22Rv1 (cell line): Measurements from ENCODE around the gene PRSS21.
A peak's percentile ranks its signal among the peaks of the same experiment; 100 is the strongest.

Experiments used
- H3K27ac ChIP-seq: fragments of 450-650 bp; 2 replicates; pipeline ENCODE4 v1.5.1; 2017
- ZFX ChIP-seq: fragments of 450-650 bp; IDR thresholded peaks from 2 replicates; pipeline ENCODE4 v1.6.1; 2017; ENCODE audit warnings: antibody characterized with exemption, borderline replicate concordance
- TF ChIP-seq, protein P1 (sequence below): fragments of 450-650 bp; IDR thresholded peaks from 2 replicates; pipeline ENCODE4 v1.5.1; 2017; ENCODE audit warnings: mild to moderate bottlenecking

The PRSS21 gene

GRCh38 chr16:2782583-2783351 is 34.3 kb upstream of the PRSS21 start:
- TF ChIP-seq, protein P1, sequence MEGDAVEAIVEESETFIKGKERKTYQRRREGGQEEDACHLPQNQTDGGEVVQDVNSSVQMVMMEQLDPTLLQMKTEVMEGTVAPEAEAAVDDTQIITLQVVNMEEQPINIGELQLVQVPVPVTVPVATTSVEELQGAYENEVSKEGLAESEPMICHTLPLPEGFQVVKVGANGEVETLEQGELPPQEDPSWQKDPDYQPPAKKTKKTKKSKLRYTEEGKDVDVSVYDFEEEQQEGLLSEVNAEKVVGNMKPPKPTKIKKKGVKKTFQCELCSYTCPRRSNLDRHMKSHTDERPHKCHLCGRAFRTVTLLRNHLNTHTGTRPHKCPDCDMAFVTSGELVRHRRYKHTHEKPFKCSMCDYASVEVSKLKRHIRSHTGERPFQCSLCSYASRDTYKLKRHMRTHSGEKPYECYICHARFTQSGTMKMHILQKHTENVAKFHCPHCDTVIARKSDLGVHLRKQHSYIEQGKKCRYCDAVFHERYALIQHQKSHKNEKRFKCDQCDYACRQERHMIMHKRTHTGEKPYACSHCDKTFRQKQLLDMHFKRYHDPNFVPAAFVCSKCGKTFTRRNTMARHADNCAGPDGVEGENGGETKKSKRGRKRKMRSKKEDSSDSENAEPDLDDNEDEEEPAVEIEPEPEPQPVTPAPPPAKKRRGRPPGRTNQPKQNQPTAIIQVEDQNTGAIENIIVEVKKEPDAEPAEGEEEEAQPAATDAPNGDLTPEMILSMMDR, result no peak
- no peak for TF ChIP-seq ZFX

GRCh38 chr16:2783581-2784357 is 33.3 kb upstream of the PRSS21 start:
- TF ChIP-seq, protein P1, result no peak
- no peak for TF ChIP-seq ZFX
- H3K27ac ChIP-seq, result no peak overlapping the region

More at GRCh38 chr16:2782583-2783351, 34.3 kb upstream of the PRSS21 start:
- H3K27ac ChIP-seq, result no peak overlapping the region

GRCh38 chr16:2784358-2785100 is 32.5 kb upstream of the PRSS21 start:
- no peak overlapping the region for H3K27ac ChIP-seq
- TF ChIP-seq, protein P1, result no peak
- no peak for TF ChIP-seq ZFX

DNA sequence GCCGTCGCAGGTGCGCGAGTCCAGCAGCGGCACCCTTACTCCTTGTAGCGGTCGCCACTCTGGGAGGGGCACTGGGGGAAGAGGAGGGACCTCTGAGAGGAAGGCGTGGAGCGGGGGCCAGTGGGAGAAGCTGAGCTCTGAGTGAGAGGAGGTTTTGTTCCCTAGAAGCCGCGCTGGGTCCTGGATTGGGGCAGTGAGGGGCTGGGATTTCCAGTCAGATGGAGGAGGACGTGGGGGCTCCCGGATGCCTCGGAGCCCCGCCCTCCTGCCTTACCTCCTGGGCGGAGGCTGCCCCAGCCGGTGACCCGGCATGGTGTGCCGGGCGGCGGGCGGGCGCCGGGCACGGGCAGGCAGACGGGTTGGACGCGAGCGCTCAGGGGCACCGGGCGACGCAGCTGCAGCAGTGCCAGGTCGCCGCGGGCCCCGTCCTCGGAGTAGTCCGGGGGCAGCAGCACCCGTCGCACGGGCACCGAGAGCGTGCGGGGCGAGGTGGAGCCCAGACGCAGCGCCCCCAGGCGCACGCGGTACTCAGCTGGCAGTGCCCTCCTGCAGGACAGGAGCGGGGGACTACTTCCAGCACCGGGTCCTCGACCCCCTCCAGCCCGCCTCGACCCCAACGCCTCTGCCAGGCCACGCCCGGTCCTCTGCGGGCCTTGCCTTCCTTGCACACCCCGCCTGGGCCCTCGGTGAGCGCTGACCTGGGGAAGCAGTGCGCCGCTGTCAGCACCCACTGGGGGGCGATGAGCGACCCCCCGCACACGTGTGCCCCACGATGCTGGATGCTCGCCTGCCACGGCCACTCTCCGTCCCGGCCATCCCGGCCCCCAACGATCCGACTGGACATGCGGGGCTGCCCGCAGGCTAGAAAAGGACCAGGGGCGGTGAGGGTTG is 31.7 kb upstream of the PRSS21 start:
- TF ChIP-seq, protein P1, result peak; percentile 36
- TF ChIP-seq ZFX, result no peak
- H3K27ac ChIP-seq, result no peak overlapping the region

- no peak overlapping the region for H3K27ac ChIP-seq
- no peak for TF ChIP-seq ZFX
- TF ChIP-seq, protein P1, result no peak
Measured at GRCh38 chr16:2786061-2786825, 30.8 kb upstream of the PRSS21 start.

- no peak overlapping the region for H3K27ac ChIP-seq
- TF ChIP-seq, protein P1, result no peak
- no peak for TF ChIP-seq ZFX
Measured at GRCh38 chr16:2786826-2787151, 30.2 kb upstream of the PRSS21 start.
